HepG2 (cell line): ENCODE results near the gene USP9Y. TPM values are rescaled to one million over a fixed set of nuclear protein-coding genes. Genes with fewer than 3 reads are reported as not detected.

Source experiments
- ATAC-seq: fragments of 200-7000 bp; cut with Tn5 transposase; 3 replicates; pipeline ENCODE4 v1.9.1; 2020; ENCODE audit warnings: mild to moderate bottlenecking, moderate library complexity
- BruUV-seq: library from RNA; stranded (reverse); fragments of 400-500 nt; replicated peaks from 2 replicates; lab custom pipeline; 2021; lab: Mats Ljungman, UMichigan
- CTCF ChIA-PET: fragments of 300-600 bp; formaldehyde crosslinking; extraction: SDS; loops from one replicate; lab custom pipeline; 2021; ENCODE audit warnings: low total read pairs, inconsistent platforms, low intra/inter-chr PET ratio; lab: Yijun Ruan, JAX
- POLR2A ChIA-PET: fragments of 350-600 bp; sonication (Branson Sonifier 250); formaldehyde crosslinking; loops from one replicate; lab custom pipeline; 2020; ENCODE audit warnings: antibody characterized with exemption, inconsistent platforms; lab: Yijun Ruan, JAX
- DNase-seq: peaks from one replicate; pipeline ENCODE4 v3.0.0-alpha.2; 2015; ENCODE audit warnings: low spot score
- FAIRE-seq: peaks from 3 replicates; lab custom pipeline; 2011; peaks lifted over from hg19 to GRCh38; lab: Jason Lieb, UNC
- H2AFZ ChIP-seq: one replicate; pipeline ENCODE4 v1.6.1; 2011; ENCODE audit warnings: low read length, inconsistent platforms
- H3K27ac ChIP-seq: fragments of 300-600 bp; 3 replicates; pipeline ENCODE4 v1.8.0; 2011; ENCODE audit warnings: mixed run types, mild to moderate bottlenecking, mixed read lengths, low read length, inconsistent platforms; ENCODE audit not compliant: insufficient read depth; ENCODE audit errors: extremely low read length
- H3K27me3 ChIP-seq, 2 experiments: fragments of 200-600 bp in 1 of 2; 2 replicates in 1 of 2; 3 replicates in 1 of 2; pipeline versions ENCODE4 v1.6.0 to v1.8.0; 2011; ENCODE audit warnings: low read length in 2 of 2, mild to moderate bottlenecking in 2 of 2, moderate library complexity in 2 of 2, inconsistent platforms in 1 of 2; ENCODE audit not compliant: insufficient read depth in 2 of 2, control insufficient read depth in 1 of 2
- H3K36me3 ChIP-seq, 2 experiments: fragments of 200-600 bp in 1 of 2; replicated peaks in 1 of 2; 2 replicates in 1 of 2; 3 replicates in 1 of 2; pipeline versions ENCODE4 v1.5.1 to v1.8.0; 2011; ENCODE audit warnings: low read length in 2 of 2, inconsistent platforms in 1 of 2; ENCODE audit not compliant: insufficient read depth in 2 of 2, control insufficient read depth in 1 of 2
- H3K4me1 ChIP-seq: 2 replicates; pipeline ENCODE4 v1.5.1; 2012; ENCODE audit warnings: low read length, inconsistent platforms; ENCODE audit not compliant: insufficient read depth
- H3K4me2 ChIP-seq: 2 replicates; pipeline ENCODE4 v1.6.0; 2011; ENCODE audit warnings: low read depth, low read length, inconsistent platforms
- H3K4me3 ChIP-seq, 3 experiments: fragments of 200-600 bp in 1 of 3; sonication (generic), shearing (Covaris generic) in 1 of 3; replicated peaks in 1 of 3; 2 replicates each; pipeline ENCODE4 v1.5.1; 2011 to 2016; ENCODE audit warnings: low read length in 3 of 3, inconsistent platforms in 2 of 3, low read depth in 2 of 3, mild to moderate bottlenecking in 2 of 3, control low read depth in 1 of 3, mixed read lengths in 1 of 3; ENCODE audit not compliant: insufficient read depth in 1 of 3
- H3K79me2 ChIP-seq: one replicate; pipeline ENCODE4 v1.6.1; 2011; ENCODE audit warnings: low read length, inconsistent platforms; ENCODE audit not compliant: insufficient read depth
- H3K9ac ChIP-seq: 2 replicates; pipeline ENCODE4 v1.6.0; 2011; ENCODE audit warnings: mild to moderate bottlenecking, low read depth, low read length, inconsistent platforms; ENCODE audit not compliant: insufficient read depth
- H3K9me3 ChIP-seq: 2 replicates; pipeline ENCODE4 v1.5.1; 2012; ENCODE audit warnings: mild to moderate bottlenecking, low read length
- H4K20me1 ChIP-seq: 2 replicates; pipeline ENCODE4 v1.6.0; 2011; ENCODE audit warnings: inconsistent platforms, mild to moderate bottlenecking, low read length, moderate library complexity; ENCODE audit not compliant: insufficient read depth
- ELF3 ChIP-seq: IDR thresholded peaks from 2 replicates; pipeline ENCODE4 v1.6.1; 2016; ENCODE audit warnings: missing genetic modification reagents, missing compliant biosample characterization
- MAFK ChIP-seq, 2 experiments: IDR thresholded peaks in 1 of 2; conservative IDR thresholded peaks in 1 of 2; 2 replicates each; pipeline ENCODE4 v1.6.1; 2011; ENCODE audit warnings: improper control_type of control experiment in 2 of 2, low read length in 2 of 2
- PREB ChIP-seq: sonication (generic); formaldehyde crosslinking; IDR thresholded peaks from 2 replicates; pipeline ENCODE4 v1.4.0; 2020; ENCODE audit warnings: missing genetic modification reagents
- REPIN1 ChIP-seq: sonication (generic); formaldehyde crosslinking; IDR thresholded peaks from 2 replicates; pipeline ENCODE4 v1.8.0; 2022; ENCODE audit warnings: missing genetic modification reagents, low read depth, mild to moderate bottlenecking, borderline replicate concordance
- RFX1 ChIP-seq: fragments of 450-650 bp; IDR thresholded peaks from 2 replicates; pipeline ENCODE4 v1.6.1; 2017
- ZNF512B ChIP-seq: sonication (generic); formaldehyde crosslinking; IDR thresholded peaks from 2 replicates; pipeline ENCODE4 v1.5.1; 2020; ENCODE audit warnings: missing genetic modification reagents, mild to moderate bottlenecking, borderline replicate concordance
- ZNF749 ChIP-seq: sonication (generic); formaldehyde crosslinking; IDR thresholded peaks from 2 replicates; pipeline ENCODE4 v1.8.0; 2022; ENCODE audit warnings: mild to moderate bottlenecking, missing genetic modification reagents, moderate library complexity, borderline replicate concordance
- ZNF816 ChIP-seq: sonication (generic); formaldehyde crosslinking; IDR thresholded peaks from 2 replicates; pipeline ENCODE4 v1.8.0; 2022; ENCODE audit warnings: missing genetic modification reagents, mild to moderate bottlenecking, borderline replicate concordance
- ZNF839 ChIP-seq: sonication (generic); formaldehyde crosslinking; IDR thresholded peaks from 2 replicates; pipeline ENCODE4 v1.4.0; 2020; ENCODE audit warnings: missing genetic modification reagents, mild to moderate bottlenecking, borderline replicate concordance
- whole genome bisulfite sequencing: methylation state at CpG from one replicate; pipeline ENCODE4 v1.1.6; 2017; ENCODE audit warnings: low lambda C conversion rate; 5-methylcytosine and 5-hydroxymethylcytosine counted together
- in situ Hi-C: cut with HindIII; loops from 2 replicates; pipeline ENCODE4 v1.10.0; 2017; ENCODE audit warnings: low pct_unique_long_range_greater_than_20kb; ENCODE audit not compliant: extremely low pct_ligation_motif_present
- intact Hi-C: fragments of 100-400 bp; cut with micrococcal nuclease; formaldehyde crosslinking; loops from one replicate; pipeline ENCODE4 v1.10.0; 2022; ENCODE audit not compliant: unreplicated experiment
- polyA plus RNA-seq, 8 experiments: library from polyadenylated mRNA; depleted of rRNA in 3 of 8; stranded (reverse) in 7 of 8; unstranded in 1 of 8; fragments of >200 nt; fragmentation: Illumina TruSeq in 4 of 8; extraction: Trizol in 4 of 8; gene quantifications; 2 replicates each; pipeline versions ENCODE4 v1.2.1 to v1.2.3, GENCODE V29; 2011 to 2016; ENCODE audit warnings: low read depth in 4 of 8, missing spikeins in 1 of 8, mixed read lengths in 1 of 8; ENCODE audit not compliant: insufficient read depth in 1 of 8
- total RNA-seq, 5 experiments: library from RNA; depleted of rRNA; stranded (reverse); fragments of >200 nt; fragmentation: Illumina TruSeq; extraction: Trizol; gene quantifications; 2 replicates each; pipeline ENCODE4 v1.2.3, GENCODE V29; 2016; ENCODE audit warnings: low read depth in 1 of 5

Gene USP9Y
- total and polyA plus RNA-seq, 2 of the 13 experiments (the other 11 are each of a cell fraction or from before 2014, with no cell fraction given) = 14.6 to 41.9 TPM

GRCh38 chrY:12715376-12715775 lies 14.3 kb downstream of the USP9Y start (continued):
- TF ChIP-seq RFX1 = no peak
- no peak for TF ChIP-seq MAFK (conservative IDR thresholded peaks at IDR 0.05 in 1 of 2, IDR thresholded peaks at IDR 0.05 in 1 of 2; ENCODE audit: low read length in 2 of 2)
- TF ChIP-seq PREB (CRISPR knock-in tag) = no peak
- no peak for TF ChIP-seq ZNF816 (CRISPR knock-in tag)

- BruUV-seq = no TSS peak
- TF ChIP-seq REPIN1 (CRISPR knock-in tag) (no peak), ELF3 (no peak), ZNF839 (no peak), ZNF512B (CRISPR knock-in tag) (no peak), ZNF749 (CRISPR knock-in tag) (no peak)
- TF ChIP-seq, all 625 proteins: peak for 0
- Histone ChIP-seq H3K9me3 (no peaks in the 10 kb centered on the region), H3K79me2 (no peaks in the 10 kb centered on the region), H3K4me2 (no peak overlapping the region), H3K4me3 (no peak overlapping the region), H2AFZ (no peak overlapping the region), H3K27me3 (no peaks in the 10 kb centered on the region), H3K4me1 (no peaks in the 10 kb centered on the region), H4K20me1 (no peaks in the 10 kb centered on the region), H3K27ac (no peak overlapping the region), H3K36me3 (peaks cover 0 to 5% of the 10 kb centered on the region in 2 experiments; a peak in 1 of 5 replicates), H3K9ac (no peak overlapping the region)
- ChIA-PET CTCF (no interaction called here), POLR2A (no interaction called here)
- intact Hi-C loops = no loop called here
- FAIRE-seq = no peak
- WGBS = 92% methylated on average over 2 of the region's 2 CpGs
- DNase-seq = no peak
- ATAC-seq = no peak
- in situ Hi-C loops = no loop called here
These were observed 28.7 kb downstream of the USP9Y start for GRCh38 chrY:12729746-12730145.
